Osteoblast (primary cell): ENCODE measurements around the gene ZNF878. TPM values are rescaled to one million over a fixed set of nuclear protein-coding genes. Genes with fewer than 3 reads are reported as not detected.
"Not testable (repeated sequence)": the region's sequence is repeated elsewhere in the genome, so short reads cannot be mapped to it uniquely, and the experiment has no call there.

ENCODE experiments used
- DNase-seq: peaks from one replicate; pipeline ENCODE4 v3.0.0; 2011; ENCODE audit warnings: low spot score, mixed read lengths; ENCODE audit not compliant: insufficient read length; ENCODE audit errors: missing footprints
- H2AFZ ChIP-seq: 2 replicates; pipeline ENCODE4 v1.6.0; 2011; ENCODE audit warnings: mild to moderate bottlenecking, low read length
- H3K27ac ChIP-seq: 2 replicates; pipeline ENCODE4 v1.5.1; 2011; ENCODE audit warnings: mild to moderate bottlenecking, low read depth, low read length, moderate library complexity
- H3K27me3 ChIP-seq: 2 replicates; pipeline ENCODE4 v1.6.0; 2012; ENCODE audit warnings: mild to moderate bottlenecking, control low read depth, inconsistent platforms, low read length, moderate library complexity; ENCODE audit not compliant: insufficient read depth
- H3K36me3 ChIP-seq: 2 replicates; pipeline ENCODE4 v1.5.1; 2011; ENCODE audit warnings: mild to moderate bottlenecking, low read length, control low read depth, moderate library complexity; ENCODE audit not compliant: insufficient read depth
- H3K4me1 ChIP-seq: 2 replicates; pipeline ENCODE4 v1.5.1; 2011; ENCODE audit warnings: mild to moderate bottlenecking, low read length, control low read depth, moderate library complexity; ENCODE audit not compliant: insufficient read depth
- H3K4me2 ChIP-seq: 2 replicates; pipeline ENCODE4 v1.6.0; 2011; ENCODE audit warnings: mild to moderate bottlenecking, low read length; ENCODE audit not compliant: insufficient read depth
- H3K4me3 ChIP-seq: fragments of 200-600 bp; sonication (generic); 3 replicates; pipeline ENCODE4 v1.5.1; 2012; ENCODE audit warnings: mild to moderate bottlenecking, low read length, inconsistent platforms; ENCODE audit not compliant: insufficient read depth
- H3K79me2 ChIP-seq: 2 replicates; pipeline ENCODE4 v1.6.0; 2012; ENCODE audit warnings: mild to moderate bottlenecking, low read length, control low read depth, inconsistent platforms; ENCODE audit not compliant: insufficient read depth
- H3K9me3 ChIP-seq: 2 replicates; pipeline ENCODE4 v1.5.1; 2011; ENCODE audit warnings: low read depth, low read length, control low read depth
- H4K20me1 ChIP-seq: 2 replicates; pipeline ENCODE4 v1.6.0; 2012; ENCODE audit warnings: mild to moderate bottlenecking, low read length, control low read depth; ENCODE audit not compliant: insufficient read depth
- CTCF ChIP-seq: IDR thresholded peaks from 2 replicates; pipeline ENCODE4 v1.5.1; 2011; ENCODE audit warnings: mild to moderate bottlenecking, low read depth, low read length, moderate library complexity; ENCODE audit errors: extremely low read depth
- total RNA-seq: library from RNA; depleted of rRNA; stranded (reverse); fragments of >200 nt; gene quantifications from 2 replicates; pipeline ENCODE4 v1.2.3, GENCODE V29; 2012

ZNF878 gene
- total RNA-seq, 1 donor: 0.36 TPM

- TF ChIP-seq CTCF: no peak
- no peaks in the 10 kb centered on the region for H3K79me2 ChIP-seq
- no peak overlapping the region for H3K4me2 ChIP-seq
- H3K27me3 ChIP-seq: no peaks in the 10 kb centered on the region
- H3K4me3 ChIP-seq: no peak overlapping the region
- no peak overlapping the region for H3K27ac ChIP-seq
- no peaks in the 10 kb centered on the region for H3K4me1 ChIP-seq
- H3K36me3 ChIP-seq: peaks cover 43% of the 10 kb centered on the region
- H2AFZ ChIP-seq: no peak overlapping the region
- DNase-seq: no peak
- peaks cover 48% of the 10 kb centered on the region for H3K9me3 ChIP-seq
- no peaks in the 10 kb centered on the region for H4K20me1 ChIP-seq
These were observed 24.6 kb upstream of the ZNF878 start for GRCh38 chr19:12077375-12077774.

- H3K27me3 ChIP-seq, H3K4me1 ChIP-seq, H3K27ac ChIP-seq, H3K4me2 ChIP-seq, H3K79me2 ChIP-seq, H4K20me1 ChIP-seq, H3K4me3 ChIP-seq, H2AFZ ChIP-seq, DNase-seq: not testable (repeated sequence)
- H3K9me3 ChIP-seq: peaks cover 48% of the 10 kb centered on the region
- peaks cover 43% of the 10 kb centered on the region for H3K36me3 ChIP-seq
These were observed 23.6 kb upstream of the ZNF878 start for GRCh38 chr19:12076331-12076730.

GRCh38 chr19:12075538-12076139, 22.9 kb upstream of the ZNF878 start:
- Histone ChIP-seq H4K20me1 (no peaks in the 10 kb centered on the region), H3K36me3 (peaks cover 43% of the 10 kb centered on the region), H3K4me3 (no peak overlapping the region), H3K27me3 (no peaks in the 10 kb centered on the region), H3K4me1 (no peaks in the 10 kb centered on the region), H2AFZ (no peak overlapping the region), H3K79me2 (peaks cover 7% of the 10 kb centered on the region), H3K27ac (no peak overlapping the region), H3K9me3 (peaks cover 43% of the 10 kb centered on the region), H3K4me2 (no peak overlapping the region)
- no peak for TF ChIP-seq CTCF
- DNase-seq: no peak

- H3K79me2 ChIP-seq: peaks cover 36% of the 10 kb centered on the region
- DNase-seq: peak; percentile 99
- H2AFZ ChIP-seq: peak within 1 kb of the TSS; percentile 82
- no peak for TF ChIP-seq CTCF
- no peaks in the 10 kb centered on the region for H3K27me3 ChIP-seq
- peak within 1 kb of the TSS; percentile 80 for H3K4me3 ChIP-seq
- H3K36me3 ChIP-seq: no peaks in the 10 kb centered on the region
- peak within 1 kb of the TSS; percentile 84 for H3K27ac ChIP-seq
- peak within 1 kb of the TSS; percentile 85 for H3K4me2 ChIP-seq
- no peaks in the 10 kb centered on the region for H4K20me1 ChIP-seq
- H3K9me3 ChIP-seq: no peaks in the 10 kb centered on the region
- H3K4me1 ChIP-seq: no peaks in the 10 kb centered on the region
These were observed 12.1 kb upstream of the ZNF878 start, which contains the start of gene ZNF844 for GRCh38 chr19:12064590-12065538. Gene ZNF844 (plus strand): TSS chr19:12064731. CDS start chr19:12064874, 143 bp downstream.
